Gastrocnemius medialis (tissue), 4 donors: Measurements from ENCODE around the gene STRN3. TPM values are rescaled to one million over a fixed set of nuclear protein-coding genes. Genes with fewer than 3 reads are reported as not detected.
"Not testable (repeated sequence)": the region's sequence is repeated elsewhere in the genome, so short reads cannot be mapped to it uniquely, and the experiment has no call there.

Experiments used
- ATAC-seq, 2 donors: fragments of 150-250 bp; one replicate each; pipeline ENCODE4 v1.9.1; 2016
- DNase-seq, 2 donors: peaks; one replicate each; pipeline ENCODE4 v3.0.0-alpha.2; 2019
- H3K27ac ChIP-seq, 4 donors: fragments of 200-600 bp; sonication (generic); 1 replicate in 1 of 4; 2 replicates in 3 of 4; pipeline ENCODE4 v1.5.1; 2016 to 2018; ENCODE audit warnings: mild to moderate bottlenecking in 2 of 4, moderate library complexity in 1 of 4
- H3K27me3 ChIP-seq, 3 donors: fragments of 200-600 bp; sonication (generic) in 2 of 3; 1 replicate in 1 of 3; 2 replicates in 2 of 3; pipeline versions ENCODE4 v1.5.1 to v1.6.0; 2016 to 2019; ENCODE audit warnings: mild to moderate bottlenecking in 1 of 3, moderate library complexity in 1 of 3
- H3K36me3 ChIP-seq, 2 donors: fragments of 200-600 bp; sonication (generic) in 1 of 2; one replicate each; pipeline ENCODE4 v1.5.1; 2017 to 2018
- H3K4me1 ChIP-seq, 2 donors: fragments of 200-600 bp; sonication (generic) in 1 of 2; one replicate each; pipeline ENCODE4 v1.5.1; 2016 to 2017; ENCODE audit warnings: mild to moderate bottlenecking in 2 of 2
- H3K4me3 ChIP-seq, 4 donors: fragments of 200-600 bp; sonication (generic) in 3 of 4; 1 replicate in 1 of 4; 2 replicates in 3 of 4; pipeline ENCODE4 v1.5.1; 2016 to 2019; ENCODE audit warnings: mild to moderate bottlenecking in 2 of 4
- H3K9me3 ChIP-seq, 3 donors: fragments of 200-600 bp; sonication (generic) in 2 of 3; 1 replicate in 1 of 3; 2 replicates in 2 of 3; pipeline ENCODE4 v1.5.1; 2016 to 2019
- CTCF ChIP-seq, 5 experiments: fragments of 450-650 bp in 3 of 5; fragments of 200-600 bp in 2 of 5; sonication (generic) in 2 of 5; IDR thresholded peaks in 4 of 5; conservative IDR thresholded peaks in 1 of 5; 1 replicate in 4 of 5; 2 replicates in 1 of 5; pipeline ENCODE4 v1.5.1; 2016 to 2019; ENCODE audit warnings: antibody characterized with exemption in 5 of 5, mild to moderate bottlenecking in 3 of 5, moderate library complexity in 3 of 5
- POLR2A ChIP-seq, 2 donors: fragments of 450-650 bp; IDR thresholded peaks; one replicate each; pipeline ENCODE4 v1.6.1; 2017; ENCODE audit warnings: antibody characterized with exemption in 2 of 2, mild to moderate bottlenecking in 2 of 2, moderate library complexity in 2 of 2
- in situ Hi-C, 4 donors: fragments of 200-750 bp; cut with MboI; loops; one replicate each; pipeline versions ENCODE4 v1.15.0 to v1.8.0; 2017; ENCODE audit warnings: low sequenced_read_pairs in 4 of 4
- intact Hi-C: fragments of 100-400 bp; cut with DNase I; formaldehyde crosslinking; loops from one replicate; pipeline ENCODE4 v1.15.1; 2023; ENCODE audit warnings: low total_unique reads
- total RNA-seq, 4 donors: library from RNA; depleted of rRNA; stranded (reverse); fragments of >200 nt; gene quantifications; one replicate each; pipeline versions ENCODE4 v1.1.0 to v1.2.3, GENCODE V29; 2016

The STRN3 gene
- total RNA-seq, 4 donors from 2014 or later = 57.7 to 98.7 (median 77.9) TPM

- Histone ChIP-seq H3K4me3 (no peak overlapping the region), H3K9me3 (no peaks in the 10 kb centered on the region), H3K27ac (no peak overlapping the region), H3K4me1 (peaks cover 0 to 6% of the 10 kb centered on the region in 2 donors), H3K36me3 (peaks cover 0 to 6% of the 10 kb centered on the region in 2 donors), H3K27me3 (no peaks in the 10 kb centered on the region)
- in situ Hi-C loops (loop anchor here in 1 of 4 donors (25.0 kb wide), 1 partner anchor 396 kb away; no protein-coding TSS in a partner anchor), intact Hi-C loops (no loop called here)
- DNase-seq = no peak
- TF ChIP-seq CTCF (IDR thresholded peaks at IDR 0.05 in 4 of 5, conservative IDR thresholded peaks at IDR 0.05 in 1 of 5) = no peak
- no peak for TF ChIP-seq POLR2A (IDR thresholded peaks at IDR 0.05)
- no peak for ATAC-seq
Measured at GRCh38 chr14:30966415-30967363, 59.5 kb downstream of the STRN3 start.

GRCh38 chr14:30965861-30966260 is 60.3 kb downstream of the STRN3 start:
- in situ Hi-C loops = loop anchor here in 1 of 4 donors (25.0 kb wide), 1 partner anchor 396 kb away; no protein-coding TSS in a partner anchor
- H3K4me1 ChIP-seq, ATAC-seq: not testable (repeated sequence)

GRCh38 chr14:30962537-30962936 is 63.6 kb downstream of the STRN3 start:
- ATAC-seq, H3K9me3 ChIP-seq, H3K27ac ChIP-seq, H3K4me3 ChIP-seq, H3K27me3 ChIP-seq, H3K36me3 ChIP-seq, DNase-seq, intact Hi-C loops: not testable (repeated sequence)
- peaks cover 0 to 15% of the 10 kb centered on the region in 2 donors for H3K4me1 ChIP-seq
- in situ Hi-C loops = loop anchor here in 1 of 4 donors (25.0 kb wide), 1 partner anchor 400 kb away; no protein-coding TSS in a partner anchor

More at GRCh38 chr14:30965861-30966260, 60.3 kb downstream of the STRN3 start:
- H3K27me3 ChIP-seq, H3K27ac ChIP-seq, H3K36me3 ChIP-seq, H3K4me3 ChIP-seq, DNase-seq, H3K9me3 ChIP-seq, intact Hi-C loops: not testable (repeated sequence)

GRCh38 chr14:30961330-30961729 is 64.8 kb downstream of the STRN3 start:
- H3K36me3 ChIP-seq = peaks cover 0 to under 1% of the 10 kb centered on the region in 2 donors
- H3K4me3 ChIP-seq = no peak overlapping the region
- H3K27me3 ChIP-seq = no peaks in the 10 kb centered on the region
- DNase-seq (no peak), ATAC-seq (no peak)
- H3K9me3 ChIP-seq = no peaks in the 10 kb centered on the region
- in situ Hi-C loops (loop anchor here in 1 of 4 donors (25.0 kb wide), 1 partner anchor 401 kb away; no protein-coding TSS in a partner anchor), intact Hi-C loops (no loop called here)
- H3K4me1 ChIP-seq = peaks cover 0 to 19% of the 10 kb centered on the region in 2 donors
- TF ChIP-seq CTCF (IDR thresholded peaks at IDR 0.05 in 4 of 5, conservative IDR thresholded peaks at IDR 0.05 in 1 of 5) = no peak
- TF ChIP-seq POLR2A (IDR thresholded peaks at IDR 0.05) = no peak
- no peak overlapping the region for H3K27ac ChIP-seq

DNA sequence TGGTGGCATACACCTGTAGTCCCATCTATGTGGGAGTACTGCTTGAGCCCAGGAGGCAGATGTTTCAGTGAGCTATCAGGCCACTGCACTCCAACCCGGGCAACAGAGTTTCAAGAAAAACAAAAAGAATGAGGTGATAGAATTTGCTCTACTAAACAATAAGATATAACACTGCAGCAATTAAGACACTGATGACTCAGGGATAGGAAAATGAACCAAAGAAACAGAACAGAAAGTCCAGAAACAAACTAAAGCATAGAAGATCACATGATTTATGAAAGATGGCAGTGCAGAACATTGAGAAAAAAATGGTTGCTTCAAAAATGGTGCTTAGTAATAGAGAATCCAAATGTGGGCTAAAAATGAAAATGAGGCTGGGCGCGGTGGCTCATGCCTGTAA is 66.0 kb downstream of the STRN3 start:
- H3K27ac ChIP-seq = no peak overlapping the region
- H3K27me3 ChIP-seq = no peaks in the 10 kb centered on the region
- TF ChIP-seq CTCF (IDR thresholded peaks at IDR 0.05 in 4 of 5, conservative IDR thresholded peaks at IDR 0.05 in 1 of 5) (no peak), POLR2A (IDR thresholded peaks at IDR 0.05) (no peak)
- no peak overlapping the region for H3K4me3 ChIP-seq
- peaks cover 0 to 9% of the 10 kb centered on the region in 2 donors for H3K36me3 ChIP-seq
- ATAC-seq = no peak
- no peaks in the 10 kb centered on the region for H3K9me3 ChIP-seq
- intact Hi-C loops = no loop called here
- in situ Hi-C loops = loop anchor here in 1 of 4 donors (25.0 kb wide), 1 partner anchor 402 kb away; no protein-coding TSS in a partner anchor
- H3K4me1 ChIP-seq = peaks cover 0 to 19% of the 10 kb centered on the region in 2 donors
- no peak for DNase-seq
